IPS-18a (cell line): Measurements from ENCODE around the gene POLN.
"Not testable (repeated sequence)": the region's sequence is repeated elsewhere in the genome, so short reads cannot be mapped to it uniquely, and the experiment has no call there.

Source experiments
- H3K27ac ChIP-seq: one replicate; pipeline ENCODE4 v1.5.1; 2013; ENCODE audit warnings: low read length
- H3K27me3 ChIP-seq: one replicate; pipeline ENCODE4 v1.6.1; 2013; ENCODE audit warnings: mild to moderate bottlenecking, low read length; ENCODE audit not compliant: control insufficient read depth, insufficient read depth
- H3K36me3 ChIP-seq: one replicate; pipeline ENCODE4 v1.6.1; 2013; ENCODE audit warnings: low read depth, low read length; ENCODE audit not compliant: control insufficient read depth
- H3K4me1 ChIP-seq: one replicate; pipeline ENCODE4 v1.6.1; 2013; ENCODE audit warnings: low read depth, low read length; ENCODE audit not compliant: control insufficient read depth
- H3K4me3 ChIP-seq: one replicate; pipeline ENCODE4 v1.5.1; 2013; ENCODE audit warnings: low read length
- H3K9ac ChIP-seq: one replicate; pipeline ENCODE4 v1.6.1; 2013; ENCODE audit warnings: mild to moderate bottlenecking, low read length, moderate library complexity
- H3K9me3 ChIP-seq: one replicate; pipeline ENCODE4 v1.6.1; 2013; ENCODE audit warnings: low read depth, low read length; ENCODE audit not compliant: control insufficient read depth

The POLN gene

GRCh38 chr4:2245057-2245786, 3.3 kb upstream of the POLN start:
- Histone ChIP-seq H3K27ac (no peak overlapping the region), H3K36me3 (no peaks in the 10 kb centered on the region), H3K9ac (no peak overlapping the region), H3K27me3 (no peaks in the 10 kb centered on the region), H3K4me3 (no peak overlapping the region), H3K4me1 (peaks cover under 1% of the 10 kb centered on the region), H3K9me3 (no peaks in the 10 kb centered on the region)

DNA sequence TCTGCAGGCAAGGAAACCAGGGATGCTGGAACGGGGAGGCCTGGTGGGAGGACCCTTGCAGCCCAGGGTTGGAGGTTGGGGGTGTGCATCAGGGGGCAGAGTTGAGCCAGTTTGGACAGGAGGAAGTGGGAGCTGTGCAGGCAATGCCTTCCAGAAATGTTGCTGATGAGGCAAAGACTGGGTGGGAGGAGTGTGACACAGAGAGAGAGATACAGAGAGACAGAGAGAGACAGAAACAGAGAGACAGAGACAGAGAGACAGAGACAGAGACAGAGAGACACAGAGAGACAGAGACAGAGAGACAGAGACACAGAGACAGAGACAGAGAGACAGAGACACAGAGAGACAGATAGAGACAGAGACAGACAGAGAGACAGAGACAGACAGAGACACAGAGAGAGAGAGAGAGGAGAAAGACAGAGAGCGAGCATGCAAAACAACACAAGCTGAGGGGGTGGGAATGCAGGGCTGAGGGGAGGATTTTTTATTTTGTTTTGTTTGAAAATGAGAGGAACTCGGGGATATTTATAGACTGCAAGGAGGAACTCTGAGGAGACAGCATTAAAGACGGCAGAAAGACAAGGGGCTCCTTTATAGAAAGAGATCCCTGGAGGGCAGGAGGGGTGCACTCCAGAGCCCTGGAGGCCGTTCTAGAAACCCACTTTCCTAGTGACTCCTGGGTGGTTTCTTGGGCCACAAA, 1.9 kb upstream of the POLN start:
- H3K4me1 ChIP-seq: peaks cover 11% of the 10 kb centered on the region
- no peak overlapping the region for H3K4me3 ChIP-seq
- no peaks in the 10 kb centered on the region for H3K27me3 ChIP-seq
- no peaks in the 10 kb centered on the region for H3K9me3 ChIP-seq
- no peak overlapping the region for H3K9ac ChIP-seq
- no peak overlapping the region for H3K27ac ChIP-seq
- peaks cover 6% of the 10 kb centered on the region for H3K36me3 ChIP-seq

GRCh38 chr4:2241003-2241402, 918 bp downstream of the POLN start:
- Histone ChIP-seq H3K36me3 (peaks cover 22% of the 10 kb centered on the region), H3K27me3 (no peaks in the 10 kb centered on the region), H3K4me3 (peak overlapping the region; percentile 64), H3K9me3 (no peaks in the 10 kb centered on the region), H3K27ac (no peak overlapping the region), H3K4me1 (peaks cover 11% of the 10 kb centered on the region), H3K9ac (peak overlapping the region; percentile 69)

GRCh38 chr4:2236944-2237666, 4.8 kb downstream of the POLN start:
- Histone ChIP-seq H3K4me3 (no peak overlapping the region), H3K27me3 (no peaks in the 10 kb centered on the region), H3K9ac (no peak overlapping the region), H3K9me3 (no peaks in the 10 kb centered on the region), H3K4me1 (peaks cover 11% of the 10 kb centered on the region), H3K27ac (no peak overlapping the region), H3K36me3 (peaks cover 44% of the 10 kb centered on the region)

DNA sequence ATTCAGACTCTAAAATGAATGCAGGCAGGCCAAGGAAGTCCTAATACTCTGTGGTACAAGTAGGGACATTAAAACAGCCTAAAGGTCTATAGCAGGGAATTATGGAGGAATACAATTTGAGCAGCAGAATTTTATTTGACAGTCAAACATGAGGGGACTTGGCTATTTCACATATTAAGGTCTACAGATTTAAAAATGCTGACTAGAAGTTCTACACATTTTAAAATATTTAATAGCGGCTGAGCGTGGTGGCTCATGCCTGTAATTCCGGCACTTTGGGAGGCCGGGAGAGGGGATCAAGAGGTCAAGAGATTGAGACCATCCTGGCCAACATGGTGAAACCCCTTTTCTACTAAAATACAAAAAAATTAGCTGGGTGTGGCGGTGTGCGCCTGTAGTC, 10.8 kb downstream of the POLN start:
- no peaks in the 10 kb centered on the region for H3K9me3 ChIP-seq
- peaks cover 28% of the 10 kb centered on the region for H3K36me3 ChIP-seq
- no peaks in the 10 kb centered on the region for H3K4me1 ChIP-seq
- no peaks in the 10 kb centered on the region for H3K27me3 ChIP-seq
- H3K4me3 ChIP-seq: no peak overlapping the region
- no peak overlapping the region for H3K9ac ChIP-seq
- H3K27ac ChIP-seq: no peak overlapping the region

DNA sequence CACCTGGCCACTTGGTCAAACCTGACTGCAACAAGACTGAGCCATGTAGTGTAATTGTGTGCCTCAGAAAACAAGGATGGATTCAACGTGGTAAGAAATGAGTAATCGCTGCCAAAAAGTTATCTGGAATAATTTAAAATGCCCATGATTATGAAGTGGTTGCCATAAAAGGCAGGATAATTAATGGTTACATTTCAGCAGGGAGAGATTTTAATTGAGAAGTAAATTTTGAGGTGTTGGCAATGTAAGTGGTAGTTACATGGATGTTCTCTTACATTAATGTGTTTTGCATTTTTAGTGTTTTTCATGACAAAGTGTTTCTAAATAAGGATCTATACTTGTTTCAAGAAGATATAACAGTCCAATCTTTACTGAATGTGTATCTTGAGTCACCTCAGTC, 15.7 kb downstream of the POLN start:
- Histone ChIP-seq H3K4me3 (no peak overlapping the region), H3K9me3 (no peaks in the 10 kb centered on the region), H3K27me3 (no peaks in the 10 kb centered on the region), H3K4me1 (peaks cover 19% of the 10 kb centered on the region), H3K36me3 (peaks cover 6% of the 10 kb centered on the region), H3K27ac (no peak overlapping the region), H3K9ac (no peak overlapping the region)

DNA sequence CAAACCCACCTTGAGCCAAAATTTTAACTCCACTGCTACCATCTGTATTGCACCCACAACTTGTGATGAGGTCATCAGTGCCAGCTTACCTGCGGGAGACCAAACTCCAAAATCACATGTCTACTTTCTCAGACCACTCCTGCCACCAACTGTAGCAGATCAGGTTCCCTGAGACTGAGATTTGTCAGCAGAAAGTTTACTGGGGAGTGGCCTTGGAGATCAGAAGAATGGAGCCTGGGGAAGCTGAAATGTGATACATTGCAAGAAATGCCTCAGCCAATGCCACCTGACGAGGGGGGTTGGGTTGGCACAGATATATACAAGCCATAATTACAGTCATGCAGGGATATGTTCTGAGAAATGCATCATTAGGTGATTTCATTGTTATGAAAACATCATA, 19.1 kb downstream of the POLN start:
- Histone ChIP-seq H3K4me3 (no peak overlapping the region), H3K27ac (no peak overlapping the region), H3K9me3 (no peaks in the 10 kb centered on the region), H3K27me3 (no peaks in the 10 kb centered on the region), H3K4me1 (peaks cover 28% of the 10 kb centered on the region), H3K36me3 (no peaks in the 10 kb centered on the region), H3K9ac (no peak overlapping the region)

GRCh38 chr4:2221378-2221777, 20.5 kb downstream of the POLN start:
- not testable (repeated sequence) for H3K9me3 ChIP-seq, H3K36me3 ChIP-seq, H3K27me3 ChIP-seq
- Histone ChIP-seq H3K4me3 (peak overlapping the region; percentile 18), H3K4me1 (peaks cover 28% of the 10 kb centered on the region), H3K9ac (peak overlapping the region; percentile 20), H3K27ac (peak overlapping the region; percentile 10)

- Histone ChIP-seq H3K27me3 (no peaks in the 10 kb centered on the region), H3K27ac (no peak overlapping the region), H3K9ac (no peak overlapping the region), H3K4me3 (peak overlapping the region; percentile 10), H3K4me1 (peaks cover 39% of the 10 kb centered on the region), H3K36me3 (no peaks in the 10 kb centered on the region), H3K9me3 (no peaks in the 10 kb centered on the region)
These were observed 21.8 kb downstream of the POLN start for GRCh38 chr4:2220016-2220630.

GRCh38 chr4:2219233-2219760, 22.6 kb downstream of the POLN start:
- H3K36me3 ChIP-seq: no peaks in the 10 kb centered on the region
- H3K4me3 ChIP-seq: no peak overlapping the region
- peaks cover 41% of the 10 kb centered on the region for H3K4me1 ChIP-seq
- H3K27ac ChIP-seq: no peak overlapping the region
- no peaks in the 10 kb centered on the region for H3K27me3 ChIP-seq
- H3K9me3 ChIP-seq: no peaks in the 10 kb centered on the region
- no peak overlapping the region for H3K9ac ChIP-seq

- no peak overlapping the region for H3K27ac ChIP-seq
- H3K4me1 ChIP-seq: peaks cover 41% of the 10 kb centered on the region
- H3K27me3 ChIP-seq: no peaks in the 10 kb centered on the region
- no peak overlapping the region for H3K4me3 ChIP-seq
- H3K9me3 ChIP-seq: no peaks in the 10 kb centered on the region
- no peaks in the 10 kb centered on the region for H3K36me3 ChIP-seq
- H3K9ac ChIP-seq: no peak overlapping the region
These were observed 23.5 kb downstream of the POLN start for GRCh38 chr4:2218436-2218835.
